ENCODE measurements around the gene RASAL3. TPM values are rescaled to one million over a fixed set of nuclear protein-coding genes. Genes with fewer than 3 reads are reported as not detected.

Gene RASAL3
- total and polyA plus RNA-seq, 2 of the 4 experiments (the other 2 are of a cell fraction) = 0.07 TPM; not detected in 1

DNA sequence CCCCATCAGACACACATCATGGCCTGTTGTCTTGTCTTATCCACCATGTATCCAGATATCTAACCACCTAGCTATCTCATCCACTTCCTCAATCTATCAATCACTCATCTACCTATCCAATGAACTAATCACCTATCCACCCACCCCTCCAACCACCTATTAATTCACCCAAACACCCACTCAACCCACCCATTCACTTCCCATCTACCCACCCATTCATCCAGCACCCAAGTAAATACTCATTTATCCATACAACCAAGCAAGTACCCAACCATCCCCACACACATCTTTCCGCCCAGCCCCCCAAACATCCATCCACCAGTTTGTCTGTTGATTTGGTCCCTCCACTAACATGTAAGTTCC is 13.8 kb downstream of the RASAL3 start:
- dilution Hi-C loops (cut with HindIII; ENCODE audit: low sequenced_read_pairs, unreplicated experiment) (no loop called here), in situ Hi-C loops (cut with MboI; ENCODE audit: low sequenced_read_pairs) (no loop called here), intact Hi-C loops (cut with micrococcal nuclease) (loop anchor here (10.0 kb wide), 1 partner anchor 104 kb away; no protein-coding TSS in a partner anchor)
- Histone ChIP-seq H4K91ac (ENCODE audit: insufficient read depth, low read depth, low read length) (no peak overlapping the region), H3K4me2 (ENCODE audit: low read depth, low read length) (no peak overlapping the region), H4K20me1 (ENCODE audit: insufficient read depth, low read length) (no peaks in the 10 kb centered on the region; the same call in 1 of the 2 replicates), H3K27me3 (ENCODE audit: control insufficient read depth, insufficient read depth, low read length) (peaks cover 6% of the 10 kb centered on the region), H3K4me3 (ENCODE audit: insufficient read depth, low read depth, low read length) (no peak overlapping the region), H3K36me3 (ENCODE audit: control insufficient read depth, insufficient read depth, low read length) (peaks cover 8% of the 10 kb centered on the region; the same call in 1 of the 2 replicates), H3K4ac (ENCODE audit: low read depth, low read length) (no peak overlapping the region), H4K5ac (ENCODE audit: low read depth, low read length) (peak overlapping the region; percentile 38; the same call in 1 of the 2 replicates), H3K56ac (ENCODE audit: extremely low read depth, insufficient read depth, low read length) (no peak overlapping the region), H3K9me3 (ENCODE audit: control insufficient read depth, insufficient read depth, low read length) (no peaks in the 10 kb centered on the region), H3K18ac (ENCODE audit: low read depth, low read length) (no peak overlapping the region), H2AK9ac (replicated peaks; ENCODE audit: low read depth, low read length, poor library complexity) (no peak overlapping the region), H2BK15ac (ENCODE audit: low read depth, low read length) (no peak overlapping the region), H3K9me1 (ENCODE audit: insufficient read depth, low read length) (peaks cover 20% of the 10 kb centered on the region), H3K9ac (ENCODE audit: low read depth, low read length) (no peak overlapping the region), H2BK5ac (ENCODE audit: low read depth, low read length, poor library complexity, severe bottlenecking) (no peak overlapping the region), H3K27ac (ENCODE audit: insufficient read depth, low read length) (no peak overlapping the region), H2AK5ac (ENCODE audit: low read depth, low read length) (no peak overlapping the region), H3K79me1 (ENCODE audit: low read depth in 1 of 2, low read length in 2 of 2) (peaks cover 0 to 6% of the 10 kb centered on the region in 2 experiments; a peak in 1 of 4 replicates), H3K23ac (ENCODE audit: low read depth, low read length) (no peak overlapping the region), H4K8ac (ENCODE audit: low read depth in 2 of 2, low read length in 2 of 2) (peak overlapping the region in 1 of 2 experiments; percentile 94; a peak in 1 of 4 replicates), H2AFZ (replicated peaks; ENCODE audit: low read length, poor library complexity) (no peak overlapping the region), H3K4me1 (ENCODE audit: control insufficient read depth, insufficient read depth, low read length) (peaks cover 7% of the 10 kb centered on the region; the same call in 1 of the 2 replicates), H2BK120ac (ENCODE audit: low read depth, low read length) (no peak overlapping the region), H3K14ac (replicated peaks; ENCODE audit: low read depth, low read length) (no peak overlapping the region), H2BK20ac (ENCODE audit: low read depth, low read length) (no peak overlapping the region)
- DNase-seq (no peak), ATAC-seq (ENCODE audit: low read depth) (no peak)
- WGBS, 2 experiments (ENCODE audit: extremely low coverage in 2 of 2, insufficient read length in 1 of 2) = no CpG with 5 or more reads among the region's 1 CpG
- TF ChIP-seq NFE2L2 (IDR thresholded peaks at IDR 0.05; ENCODE audit: low read depth, low read length) (no peak), MAFK (IDR thresholded peaks at IDR 0.05; ENCODE audit: low read depth, low read length) (no peak), BHLHE40 (IDR thresholded peaks at IDR 0.05; ENCODE audit: low read depth, low read length) (no peak), CHD1 (IDR thresholded peaks at IDR 0.05; ENCODE audit: low read depth, low read length) (no peak), CEBPB (IDR thresholded peaks at IDR 0.05; ENCODE audit: low read depth, low read length) (no peak), POLR2A (IDR thresholded peaks at IDR 0.05; ENCODE audit: low read depth, low read length) (no peak), RFX5 (IDR thresholded peaks at IDR 0.05; ENCODE audit: low read depth, low read length) (no peak), MAZ (IDR thresholded peaks at IDR 0.05; ENCODE audit: borderline replicate concordance, low read depth, low read length) (no peak), SMC3 (IDR thresholded peaks at IDR 0.05; ENCODE audit: low read depth, low read length) (no peak), RAD21 (IDR thresholded peaks at IDR 0.05; ENCODE audit: low read length) (no peak), FOS (IDR thresholded peaks at IDR 0.05; ENCODE audit: low read depth, low read length) (no peak), RCOR1 (IDR thresholded peaks at IDR 0.05; ENCODE audit: insufficient replicate concordance, low read length) (no peak), MXI1 (IDR thresholded peaks at IDR 0.05; ENCODE audit: borderline replicate concordance, low read depth, low read length) (no peak)
- TF ChIP-seq, protein P1, sequence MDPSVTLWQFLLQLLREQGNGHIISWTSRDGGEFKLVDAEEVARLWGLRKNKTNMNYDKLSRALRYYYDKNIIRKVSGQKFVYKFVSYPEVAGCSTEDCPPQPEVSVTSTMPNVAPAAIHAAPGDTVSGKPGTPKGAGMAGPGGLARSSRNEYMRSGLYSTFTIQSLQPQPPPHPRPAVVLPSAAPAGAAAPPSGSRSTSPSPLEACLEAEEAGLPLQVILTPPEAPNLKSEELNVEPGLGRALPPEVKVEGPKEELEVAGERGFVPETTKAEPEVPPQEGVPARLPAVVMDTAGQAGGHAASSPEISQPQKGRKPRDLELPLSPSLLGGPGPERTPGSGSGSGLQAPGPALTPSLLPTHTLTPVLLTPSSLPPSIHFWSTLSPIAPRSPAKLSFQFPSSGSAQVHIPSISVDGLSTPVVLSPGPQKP (IDR thresholded peaks at IDR 0.05; ENCODE audit: borderline replicate concordance, low read depth, low read length) = no peak
- TF ChIP-seq, protein P2, sequence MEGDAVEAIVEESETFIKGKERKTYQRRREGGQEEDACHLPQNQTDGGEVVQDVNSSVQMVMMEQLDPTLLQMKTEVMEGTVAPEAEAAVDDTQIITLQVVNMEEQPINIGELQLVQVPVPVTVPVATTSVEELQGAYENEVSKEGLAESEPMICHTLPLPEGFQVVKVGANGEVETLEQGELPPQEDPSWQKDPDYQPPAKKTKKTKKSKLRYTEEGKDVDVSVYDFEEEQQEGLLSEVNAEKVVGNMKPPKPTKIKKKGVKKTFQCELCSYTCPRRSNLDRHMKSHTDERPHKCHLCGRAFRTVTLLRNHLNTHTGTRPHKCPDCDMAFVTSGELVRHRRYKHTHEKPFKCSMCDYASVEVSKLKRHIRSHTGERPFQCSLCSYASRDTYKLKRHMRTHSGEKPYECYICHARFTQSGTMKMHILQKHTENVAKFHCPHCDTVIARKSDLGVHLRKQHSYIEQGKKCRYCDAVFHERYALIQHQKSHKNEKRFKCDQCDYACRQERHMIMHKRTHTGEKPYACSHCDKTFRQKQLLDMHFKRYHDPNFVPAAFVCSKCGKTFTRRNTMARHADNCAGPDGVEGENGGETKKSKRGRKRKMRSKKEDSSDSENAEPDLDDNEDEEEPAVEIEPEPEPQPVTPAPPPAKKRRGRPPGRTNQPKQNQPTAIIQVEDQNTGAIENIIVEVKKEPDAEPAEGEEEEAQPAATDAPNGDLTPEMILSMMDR (conservative IDR thresholded peaks at IDR 0.05; ENCODE audit: low read depth, low read length) = no peak
- TF ChIP-seq, protein P3, sequence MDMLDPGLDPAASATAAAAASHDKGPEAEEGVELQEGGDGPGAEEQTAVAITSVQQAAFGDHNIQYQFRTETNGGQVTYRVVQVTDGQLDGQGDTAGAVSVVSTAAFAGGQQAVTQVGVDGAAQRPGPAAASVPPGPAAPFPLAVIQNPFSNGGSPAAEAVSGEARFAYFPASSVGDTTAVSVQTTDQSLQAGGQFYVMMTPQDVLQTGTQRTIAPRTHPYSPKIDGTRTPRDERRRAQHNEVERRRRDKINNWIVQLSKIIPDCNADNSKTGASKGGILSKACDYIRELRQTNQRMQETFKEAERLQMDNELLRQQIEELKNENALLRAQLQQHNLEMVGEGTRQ (IDR thresholded peaks at IDR 0.05; ENCODE audit: low read depth, low read length) = no peak
- no TSS peak for BruUV-seq (replicated peaks)
- ChIA-PET POLR2A (ENCODE audit: unreplicated experiment) (no interaction called here), CTCF (no interaction called here)
